ENCODE data around the gene IFI27L1. TPM values are rescaled to one million over a fixed set of nuclear protein-coding genes. Genes with fewer than 3 reads are reported as not detected.

The IFI27L1 gene
- total RNA-seq, 1 donor from 2014 or later: 5.9 TPM

GRCh38 chr14:94128216-94128839 lies 47.2 kb downstream of the IFI27L1 start:
- ATAC-seq (no peak), DNase-seq (ENCODE audit: low spot score) (peak; percentile 34)

GRCh38 chr14:94129111-94129757 lies 48.1 kb downstream of the IFI27L1 start, which contains the start of gene IFI27L2:
IFI27L2 (minus strand) TSS chr14:94129604; CDS start chr14:94129564, 40 bp downstream.
- DNase-seq (ENCODE audit: low spot score) (peak; percentile 44), ATAC-seq (peak; percentile 71)

GRCh38 chr14:94129758-94130414 lies 48.8 kb downstream of the IFI27L1 start:
- peak; percentile 39 for DNase-seq (ENCODE audit: low spot score)
- ATAC-seq: no peak

DNA sequence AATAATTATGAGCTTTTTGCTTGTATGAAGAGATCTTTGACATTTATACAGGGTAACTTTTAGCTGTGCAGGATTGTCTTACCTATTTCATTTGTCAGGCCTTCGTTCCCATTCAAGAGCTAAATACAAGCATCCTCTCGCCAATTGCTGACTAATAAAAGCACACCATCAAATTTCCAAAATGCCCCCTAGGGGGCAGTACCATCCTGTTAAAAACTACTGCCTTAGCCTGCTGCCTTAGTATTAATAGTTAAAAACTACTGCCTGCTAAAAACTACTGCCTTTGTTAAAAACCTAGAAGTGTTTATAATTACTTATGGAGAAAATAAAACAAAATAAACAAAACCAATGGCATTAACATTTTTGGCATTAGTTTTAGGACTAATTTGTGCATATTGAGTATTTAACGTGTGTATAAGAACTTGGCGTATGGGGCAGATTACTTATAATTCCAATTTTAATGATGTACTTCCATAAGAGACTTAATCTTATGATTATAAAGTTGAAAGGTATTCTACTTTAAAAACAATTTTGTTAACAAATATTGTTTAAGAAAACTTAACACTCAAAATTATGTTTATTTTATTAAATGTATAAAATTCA lies 51.3 kb downstream of the IFI27L1 start:
- peak; percentile 73 for ATAC-seq
- no peak for DNase-seq (ENCODE audit: low spot score)

- ATAC-seq: no peak
- no peak for DNase-seq (ENCODE audit: low spot score)
Measured at GRCh38 chr14:94135476-94135875, 54.4 kb downstream of the IFI27L1 start.

- DNase-seq (ENCODE audit: low spot score) (peak; percentile 87), ATAC-seq (peak; percentile 100)
Measured at GRCh38 chr14:94136575-94137331, 55.6 kb downstream of the IFI27L1 start.

DNA sequence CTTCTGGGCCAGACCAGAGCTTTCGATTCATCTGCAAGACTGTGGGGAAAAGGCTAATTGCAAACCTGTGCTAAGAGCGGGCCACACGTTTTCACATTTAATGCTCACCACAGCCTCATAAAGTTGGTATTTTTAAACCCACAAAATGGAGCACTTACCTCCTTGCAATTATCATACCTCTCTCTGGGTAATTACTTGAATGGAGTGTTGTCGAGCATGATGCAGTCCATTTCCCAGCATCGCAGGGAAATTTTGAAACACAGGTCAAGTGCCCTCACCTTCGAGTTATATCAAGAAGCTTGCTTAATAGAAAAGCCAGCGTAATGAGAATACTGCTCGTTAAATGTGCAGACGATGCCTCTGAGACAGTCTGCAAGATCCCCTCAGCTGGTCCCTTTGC lies 57.1 kb downstream of the IFI27L1 start:
- no peak for ATAC-seq
- no peak for DNase-seq (ENCODE audit: low spot score)

DNA sequence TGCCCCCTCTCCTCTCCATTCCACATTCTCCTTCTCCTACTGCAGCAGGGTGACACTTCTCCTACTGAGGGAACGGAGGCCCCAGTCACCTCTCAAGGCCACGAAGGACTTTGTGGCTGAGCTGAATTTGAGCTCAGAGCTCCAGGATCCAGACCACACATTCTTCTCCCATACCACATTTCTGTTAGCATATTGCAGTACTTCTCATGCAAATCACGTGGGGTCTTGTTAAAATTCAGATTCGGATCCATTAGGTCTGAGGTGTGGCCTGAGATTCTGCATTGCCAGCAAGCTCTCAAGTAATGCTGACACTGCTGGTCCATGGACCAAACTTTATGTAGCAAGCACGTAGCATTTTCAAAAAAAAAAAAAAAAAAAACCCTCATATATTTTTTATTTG lies 57.9 kb downstream of the IFI27L1 start:
- no peak for ATAC-seq
- no peak for DNase-seq (ENCODE audit: low spot score)

GRCh38 chr14:94139421-94139820 lies 58.3 kb downstream of the IFI27L1 start:
- DNase-seq (ENCODE audit: low spot score): no peak
- no peak for ATAC-seq

DNA sequence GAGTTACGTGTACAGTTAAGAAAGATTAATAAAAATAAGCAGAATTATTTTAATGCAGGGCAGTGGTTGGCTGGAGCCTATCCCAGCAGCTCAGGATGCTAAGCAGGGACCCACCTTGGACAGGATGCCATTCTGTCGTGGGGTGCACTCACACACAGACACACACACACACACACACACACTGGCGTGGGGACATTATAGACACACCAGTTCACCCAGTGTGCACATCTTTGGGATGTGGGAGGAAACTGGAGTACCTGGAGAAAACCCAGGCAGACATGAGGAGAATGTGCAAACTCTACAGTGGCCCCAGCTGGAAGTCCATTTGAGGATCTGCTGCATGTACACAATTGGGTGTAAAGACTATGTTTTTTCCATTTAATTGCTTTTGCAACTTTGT lies 61.1 kb downstream of the IFI27L1 start:
- DNase-seq (ENCODE audit: low spot score): no peak
- no peak for ATAC-seq

DNA sequence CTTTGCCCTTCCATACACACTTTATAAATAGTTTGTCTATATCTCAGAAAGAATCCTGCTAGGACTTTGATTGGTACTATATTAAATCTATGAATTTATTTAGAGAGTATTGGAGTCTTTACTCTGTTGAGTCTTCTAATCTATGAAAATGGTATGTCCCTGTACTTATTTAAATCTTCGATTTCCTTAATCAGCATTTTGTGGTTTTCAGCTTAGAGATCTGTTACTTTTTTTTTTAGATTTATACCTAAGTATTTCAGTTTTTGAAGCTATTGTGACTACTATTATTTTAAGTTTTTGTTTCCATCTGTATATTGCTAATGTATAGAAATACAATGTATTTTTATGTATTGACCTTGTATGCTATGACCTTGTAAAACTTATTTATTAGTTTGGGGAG lies 61.7 kb downstream of the IFI27L1 start:
- DNase-seq (ENCODE audit: low spot score) (no peak), ATAC-seq (no peak)

DNA sequence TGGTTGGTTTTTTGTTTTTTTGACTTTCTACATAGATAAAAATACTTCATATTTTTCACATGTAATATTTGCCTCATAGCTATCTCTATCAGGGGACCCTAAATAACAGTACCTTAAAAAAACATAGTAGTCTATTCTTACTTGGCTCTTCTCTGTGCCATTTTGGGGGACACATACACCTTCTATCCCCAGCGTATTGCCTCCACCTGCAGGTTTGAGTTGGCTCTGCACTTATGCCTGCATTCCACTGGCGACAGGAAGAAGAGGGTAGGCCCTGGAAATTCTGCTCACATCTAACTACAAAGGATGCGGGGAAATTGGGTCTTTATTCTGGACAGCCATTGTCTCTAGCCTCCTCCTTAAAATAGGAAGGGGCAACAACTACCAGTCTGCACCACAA lies 62.1 kb downstream of the IFI27L1 start:
- ATAC-seq (no peak), DNase-seq (ENCODE audit: low spot score) (no peak)

DNA sequence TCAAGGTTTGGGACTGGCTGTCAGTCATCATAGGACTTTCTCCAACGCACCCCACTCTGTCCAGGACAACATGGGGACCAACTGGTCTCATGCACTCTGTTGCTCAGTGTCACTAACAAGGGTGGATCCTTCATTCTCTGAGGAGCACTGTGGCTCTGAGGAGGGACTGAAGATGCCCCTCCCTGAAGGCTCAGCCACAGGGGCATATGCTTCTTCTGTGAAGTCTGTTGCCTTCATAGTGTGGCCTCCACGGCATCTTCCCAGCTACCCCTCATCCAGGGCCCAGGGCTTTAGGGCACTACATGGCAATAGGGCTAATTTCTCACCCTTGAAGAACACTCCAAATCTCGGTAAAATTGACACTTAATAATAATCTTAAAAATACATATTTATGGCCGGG lies 62.6 kb downstream of the IFI27L1 start:
- DNase-seq (ENCODE audit: low spot score) (no peak), ATAC-seq (no peak)

DNA sequence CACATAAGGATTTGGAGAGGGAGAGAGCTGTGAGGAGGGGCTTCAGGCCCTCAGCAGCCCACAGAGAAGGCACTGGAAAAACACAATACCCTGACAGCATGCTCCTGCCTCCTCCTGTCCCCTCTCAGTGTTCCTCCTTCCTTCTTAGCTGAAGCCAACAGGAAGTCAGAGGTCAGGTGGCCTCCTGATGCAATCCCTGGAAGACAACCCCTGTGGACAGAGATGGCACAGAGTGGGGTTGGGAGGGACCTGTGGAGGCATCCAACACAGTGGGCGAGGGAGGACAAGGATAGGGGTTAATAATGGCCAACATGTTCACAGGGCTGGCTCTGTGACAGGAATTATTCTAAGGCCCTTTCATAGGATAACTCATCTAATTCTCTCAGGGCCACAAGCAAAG lies 63.7 kb downstream of the IFI27L1 start:
- ATAC-seq (peak; percentile 48), DNase-seq (ENCODE audit: low spot score) (no peak)

DNA sequence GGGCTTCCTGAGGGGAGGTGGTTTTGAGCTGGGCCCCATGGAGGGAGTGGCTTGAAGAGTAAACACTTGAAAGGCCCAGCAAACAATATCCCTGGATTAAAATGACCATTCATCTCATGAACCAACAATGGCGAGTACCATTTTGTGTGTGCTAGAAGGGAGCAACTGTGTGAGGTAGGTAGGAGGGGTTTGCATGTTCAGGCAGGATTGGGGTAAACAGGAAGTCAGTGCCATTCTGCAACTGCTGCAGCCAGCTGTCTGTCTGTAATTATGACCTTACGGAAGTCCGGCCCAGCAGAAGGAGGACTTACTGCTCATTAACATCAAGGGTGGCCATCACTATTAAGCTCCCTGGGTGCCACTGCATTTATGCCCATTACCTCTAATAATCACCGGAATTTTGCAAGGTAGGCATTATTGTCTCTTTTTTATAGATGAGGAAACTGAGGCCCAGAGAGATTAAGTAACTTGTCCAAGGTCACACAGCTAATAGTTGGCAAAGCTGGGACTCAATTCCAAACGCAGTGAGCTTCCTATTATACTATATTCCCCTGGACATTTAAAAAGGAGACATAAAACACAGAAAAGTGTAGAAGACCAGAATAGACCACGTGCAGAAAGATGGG lies 64.9 kb downstream of the IFI27L1 start:
- ATAC-seq (no peak), DNase-seq (ENCODE audit: low spot score) (no peak)

Other genes with a start within 250 kb of the IFI27L1 start
- gene FAM181A, start 154.0 kb upstream of the IFI27L1 start, total RNA-seq: not detected
- 0.20 TPM for gene ASB2, start 104.7 kb upstream of the IFI27L1 start, total RNA-seq
- not detected for gene CCDC197, start 84.0 kb upstream of the IFI27L1 start, total RNA-seq
- gene OTUB2, start 55.0 kb upstream of the IFI27L1 start, total RNA-seq: 1.1 TPM
- 54.2 TPM for gene DDX24, start 108 bp upstream of the IFI27L1 start, total RNA-seq
- 20.4 TPM for gene IFI27, start 29.4 kb downstream of the IFI27L1 start, total RNA-seq
- 1.2 TPM for gene IFI27L2, start 48.3 kb downstream of the IFI27L1 start, total RNA-seq
- gene PPP4R4, start 93.0 kb downstream of the IFI27L1 start, total RNA-seq: 0.28 TPM
- gene SERPINA10, start 212.0 kb downstream of the IFI27L1 start, total RNA-seq: 200 TPM
- 155 TPM for gene SERPINA6, start 242.0 kb downstream of the IFI27L1 start, total RNA-seq

Data from left lobe of liver (tissue), 2 donors.